ENCODE measurements around the gene RAPGEF6.
"Not testable (repeated sequence)": the region's sequence is repeated elsewhere in the genome, so short reads cannot be mapped to it uniquely, and the experiment has no call there.

RAPGEF6 gene

DNA sequence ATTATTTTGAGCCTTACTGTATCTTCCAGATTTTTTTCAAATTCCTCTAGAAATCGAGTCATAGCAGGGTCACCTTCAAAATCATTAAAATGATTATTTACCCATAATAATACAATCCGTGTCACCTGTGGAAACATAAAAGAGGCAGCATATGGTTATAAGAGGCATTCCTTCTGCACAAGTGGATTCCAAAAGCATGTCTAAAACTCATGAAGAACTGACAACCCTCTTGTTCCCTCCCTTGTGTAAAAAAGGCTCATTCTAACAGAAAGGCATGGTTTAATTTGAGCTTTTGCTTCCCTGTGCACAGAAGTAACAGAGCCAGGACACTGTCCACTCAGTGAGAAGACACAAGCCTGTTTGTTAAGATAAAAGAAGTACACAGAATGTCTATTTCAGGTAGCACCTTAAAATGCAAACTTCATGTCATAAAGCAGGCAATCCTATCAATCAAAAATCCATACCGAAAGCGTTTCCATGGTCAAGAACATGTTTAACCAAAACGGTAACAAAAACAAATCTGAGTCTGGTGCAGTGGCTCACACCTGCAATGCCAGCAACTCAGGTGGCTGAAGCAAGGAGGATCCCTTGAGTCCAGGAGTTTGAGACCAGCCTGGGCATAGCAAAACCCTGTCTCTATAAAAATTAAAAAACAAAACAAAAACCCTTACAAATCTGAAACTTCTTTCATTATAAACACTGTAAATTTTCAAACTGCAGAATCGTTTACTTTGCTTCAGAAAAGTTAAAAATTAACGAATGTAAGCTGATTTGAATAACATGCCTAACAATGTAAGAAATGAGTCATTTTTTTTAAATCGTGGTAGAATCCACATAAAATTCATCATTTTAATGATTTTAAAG is 139.3 kb downstream of the RAPGEF6 start:
- DNase-seq (ENCODE audit: low read depth), result no peak

GRCh38 chr5:131491749-131492148 is 143.3 kb downstream of the RAPGEF6 start:
- DNase-seq (ENCODE audit: low read depth), result no peak

DNA sequence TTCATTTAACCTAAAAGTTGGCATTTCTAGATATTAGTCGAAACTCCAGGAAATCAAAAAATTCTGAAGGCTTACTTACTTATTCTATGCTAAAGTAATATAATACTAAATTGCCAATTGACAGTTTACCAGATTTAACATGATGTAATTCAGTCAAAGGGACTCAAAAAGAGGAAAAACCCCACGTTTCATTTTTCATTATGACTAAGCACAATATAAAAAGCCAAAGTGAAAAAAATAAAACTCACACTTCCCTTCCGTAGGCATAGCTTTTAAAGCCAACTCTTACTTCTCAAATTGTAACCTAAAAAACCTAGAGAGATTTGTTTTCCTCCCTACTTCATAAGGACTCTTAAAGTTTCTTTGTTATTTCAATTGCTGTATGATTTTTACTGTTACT is 146.6 kb downstream of the RAPGEF6 start:
- no peak for DNase-seq (ENCODE audit: low read depth)

GRCh38 chr5:131487371-131487770 is 147.7 kb downstream of the RAPGEF6 start:
- not testable (repeated sequence) for DNase-seq (ENCODE audit: low read depth)

GRCh38 chr5:131482617-131483016 is 152.4 kb downstream of the RAPGEF6 start:
- DNase-seq (ENCODE audit: low read depth), result no peak

GRCh38 chr5:131481569-131481968 is 153.5 kb downstream of the RAPGEF6 start:
- DNase-seq (ENCODE audit: low read depth), result no peak

GRCh38 chr5:131475541-131475941 is 159.5 kb downstream of the RAPGEF6 start:
- no peak for DNase-seq (ENCODE audit: low read depth)

- DNase-seq (ENCODE audit: low read depth), result no peak
Measured at GRCh38 chr5:131473731-131474130, 161.3 kb downstream of the RAPGEF6 start.

DNA sequence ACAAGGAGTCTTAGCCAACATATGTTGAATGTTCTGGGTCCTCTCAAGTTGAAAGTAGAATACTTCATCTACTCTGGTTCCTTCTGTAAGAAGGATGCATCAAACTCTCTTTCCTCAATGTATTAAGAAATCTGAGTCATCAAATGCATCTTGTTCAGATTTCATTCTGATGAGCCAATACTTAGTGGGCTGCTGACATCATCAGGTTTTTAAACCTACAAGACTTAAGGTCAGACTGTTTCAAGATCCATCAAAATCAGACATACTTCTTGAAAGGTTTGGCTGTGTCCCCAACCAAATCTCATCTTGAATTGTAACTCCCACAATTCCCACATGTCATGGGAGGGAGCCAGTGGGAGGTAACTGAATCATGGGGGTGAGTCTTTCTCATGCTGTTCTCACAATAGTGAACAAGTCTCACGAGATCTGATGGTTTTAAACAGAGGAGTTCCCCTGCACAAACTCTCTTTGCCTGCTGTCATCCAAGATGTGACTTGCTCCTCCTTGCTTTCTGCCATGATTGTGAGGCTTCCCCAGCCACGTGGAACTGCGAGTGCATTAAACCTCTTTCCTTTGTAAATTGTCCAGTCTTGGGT is 168.8 kb downstream of the RAPGEF6 start:
- DNase-seq (ENCODE audit: low read depth), result no peak

DNA sequence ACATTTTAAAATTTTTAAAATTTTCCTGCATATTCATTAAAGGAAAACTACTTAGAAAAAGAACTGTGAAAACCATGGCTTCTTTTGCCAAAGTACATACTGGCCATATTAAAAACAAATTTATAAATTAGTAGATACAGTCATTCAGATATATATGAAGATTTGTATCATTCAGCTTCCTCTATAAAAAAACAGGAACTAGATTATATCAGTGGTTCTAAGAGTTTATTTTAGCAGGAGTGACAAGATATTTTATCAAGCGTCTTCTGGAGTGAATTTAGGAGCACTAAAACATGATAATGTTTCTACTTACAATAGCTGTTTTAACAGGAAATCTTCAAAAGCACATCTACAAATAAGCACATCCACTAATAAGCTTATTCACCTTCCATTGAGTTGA is 171.4 kb downstream of the RAPGEF6 start:
- DNase-seq (ENCODE audit: low read depth), result no peak

- no peak for DNase-seq (ENCODE audit: low read depth)
Measured at GRCh38 chr5:131462454-131462853, 172.6 kb downstream of the RAPGEF6 start.

DNA sequence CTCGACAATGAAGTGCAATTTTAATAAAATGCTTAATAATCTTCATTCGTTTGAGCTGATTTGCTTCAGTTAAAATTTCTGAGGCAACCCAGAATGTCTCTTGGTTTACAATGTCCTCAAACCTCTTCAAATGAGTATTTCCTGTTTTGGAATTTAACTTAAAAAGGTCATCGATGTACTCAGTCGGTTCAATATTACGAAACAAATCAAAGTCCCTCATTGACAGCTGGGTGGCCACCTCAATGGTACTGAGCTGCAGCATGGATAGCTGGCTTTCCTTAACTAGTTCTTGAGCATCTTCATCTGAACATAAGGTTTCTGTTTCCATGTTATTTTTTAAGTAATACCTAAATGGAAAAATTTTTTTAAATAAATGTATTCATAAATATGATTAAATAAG is 173.3 kb downstream of the RAPGEF6 start:
- DNase-seq (ENCODE audit: low read depth), result no peak

GRCh38 chr5:131460867-131461572 is 174.0 kb downstream of the RAPGEF6 start:
- no peak for DNase-seq (ENCODE audit: low read depth)

- no peak for DNase-seq (ENCODE audit: low read depth)
Measured at GRCh38 chr5:131460133-131460532, 174.9 kb downstream of the RAPGEF6 start.

- DNase-seq (ENCODE audit: low read depth), result no peak
Measured at GRCh38 chr5:131459216-131459615, 175.8 kb downstream of the RAPGEF6 start.

GRCh38 chr5:131457193-131457592 is 177.8 kb downstream of the RAPGEF6 start:
- no peak for DNase-seq (ENCODE audit: low read depth)

DNA sequence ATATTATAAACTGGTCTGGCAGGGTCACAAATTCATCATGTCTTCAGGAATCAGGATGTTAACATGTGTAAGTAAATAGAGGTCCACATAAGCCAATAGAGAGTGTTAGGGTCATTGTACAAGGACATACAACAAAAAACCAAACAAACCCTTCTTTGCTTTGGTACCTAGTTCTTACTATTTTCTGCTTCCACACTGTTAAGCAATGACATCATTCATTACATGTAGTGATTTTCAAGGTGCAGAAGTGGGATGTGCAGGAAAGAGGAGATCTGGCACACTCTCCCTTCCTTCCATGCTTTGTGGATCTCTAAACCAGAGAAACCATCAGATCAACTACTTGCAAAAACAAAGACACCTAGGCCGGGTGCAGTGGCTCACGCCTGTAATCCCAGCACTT is 184.1 kb downstream of the RAPGEF6 start:
- DNase-seq (ENCODE audit: low read depth), result no peak

- no peak for DNase-seq (ENCODE audit: low read depth)
Measured at GRCh38 chr5:131441184-131441583, 193.8 kb downstream of the RAPGEF6 start.

GRCh38 chr5:131436081-131436480 is 198.9 kb downstream of the RAPGEF6 start:
- DNase-seq (ENCODE audit: low read depth), result no peak

- DNase-seq (ENCODE audit: low read depth), result no peak
Measured at GRCh38 chr5:131433109-131433508, 201.9 kb downstream of the RAPGEF6 start.

- DNase-seq (ENCODE audit: low read depth), result no peak
Measured at GRCh38 chr5:131431794-131432193, 203.2 kb downstream of the RAPGEF6 start.

DNA sequence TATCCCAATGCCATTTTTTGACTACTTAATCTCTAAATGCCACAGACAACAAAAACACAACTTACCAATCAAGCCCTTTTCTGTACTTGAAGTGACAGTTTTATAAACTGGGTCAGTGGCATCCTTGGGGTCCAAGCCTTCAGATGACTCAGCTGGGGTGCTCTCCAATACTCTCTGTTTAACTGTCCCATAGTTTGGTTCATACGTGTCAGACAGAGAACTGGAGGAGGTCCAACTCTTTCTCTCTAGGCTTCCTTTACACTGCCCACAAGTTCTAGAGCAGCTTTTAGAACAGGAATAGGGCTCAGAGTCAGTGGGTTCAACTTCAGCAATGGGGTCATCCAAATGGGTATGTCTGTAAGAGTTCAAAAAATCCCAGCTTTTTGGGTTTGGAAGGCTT is 204.2 kb downstream of the RAPGEF6 start:
- no peak for DNase-seq (ENCODE audit: low read depth)

DNA sequence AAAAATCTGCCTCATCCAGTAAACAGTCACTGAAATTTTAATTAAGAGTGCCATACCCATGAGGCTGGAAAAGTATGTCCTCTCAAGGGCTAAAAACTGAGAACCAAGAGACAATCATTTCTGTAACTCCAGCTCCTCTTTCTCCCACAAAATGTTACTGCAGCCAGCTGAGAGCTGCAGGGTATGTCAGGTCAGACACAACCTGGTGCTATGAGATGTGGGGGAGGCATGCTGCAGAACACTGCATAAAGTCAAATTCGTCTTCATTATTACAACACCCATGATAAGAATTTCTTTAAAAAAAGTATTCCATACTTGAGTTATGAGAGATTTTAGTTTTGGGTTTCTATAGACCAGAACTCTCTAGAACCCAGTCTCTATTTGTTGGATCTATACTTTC is 209.0 kb downstream of the RAPGEF6 start:
- DNase-seq (ENCODE audit: low read depth), result no peak
